ENCODE data around the gene DERL2.
"Not testable (repeated sequence)": the region's sequence is repeated elsewhere in the genome, so short reads cannot be mapped to it uniquely, and the experiment has no call there.

DERL2 gene

DNA sequence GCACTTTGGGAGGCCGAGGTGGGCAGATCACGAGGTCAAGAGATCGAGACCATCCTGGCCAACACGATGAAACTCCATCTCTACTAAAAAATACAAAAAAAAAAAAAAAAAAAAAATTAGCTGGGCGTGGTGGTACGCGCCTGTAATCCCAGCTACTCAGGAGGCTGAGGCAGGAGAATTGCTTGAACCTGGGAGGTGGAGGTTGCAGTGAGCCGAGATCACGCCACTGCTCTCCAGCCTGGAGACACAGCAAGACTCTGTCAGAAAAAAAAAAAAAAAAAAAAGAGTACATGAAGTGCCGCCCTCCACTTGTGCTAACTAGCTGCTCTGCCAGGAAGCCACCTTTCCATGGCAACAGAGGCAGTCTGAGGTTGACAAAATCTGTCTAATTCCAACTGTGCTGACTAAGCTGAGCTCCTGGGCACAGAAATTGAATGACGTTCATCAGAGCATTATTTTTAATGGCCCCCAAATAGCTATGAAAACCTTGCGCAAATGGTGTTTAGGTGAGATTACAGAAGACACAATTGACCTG is 50.1 kb downstream of the DERL2 start:
- not testable (repeated sequence) for DNase-seq

DNA sequence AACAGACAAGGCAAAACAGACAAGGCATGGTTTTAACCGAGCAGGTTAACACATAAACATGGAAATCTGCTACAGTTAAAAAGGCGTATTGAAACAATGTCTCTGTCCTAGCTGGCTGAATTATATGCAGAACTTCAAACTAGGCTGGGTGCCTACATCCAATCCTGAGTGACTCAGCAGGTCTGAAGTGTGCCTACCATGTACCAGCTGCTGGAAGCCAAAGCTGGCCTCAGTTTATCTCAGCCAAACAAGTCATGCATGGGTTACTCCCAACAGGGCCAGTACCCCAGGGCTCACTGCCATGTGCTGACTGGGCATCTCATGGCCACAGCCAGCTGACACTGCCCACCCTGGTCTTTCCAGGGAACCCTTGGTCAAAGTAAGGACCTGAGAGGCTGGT is 51.0 kb downstream of the DERL2 start:
- DNase-seq = no peak

DNA sequence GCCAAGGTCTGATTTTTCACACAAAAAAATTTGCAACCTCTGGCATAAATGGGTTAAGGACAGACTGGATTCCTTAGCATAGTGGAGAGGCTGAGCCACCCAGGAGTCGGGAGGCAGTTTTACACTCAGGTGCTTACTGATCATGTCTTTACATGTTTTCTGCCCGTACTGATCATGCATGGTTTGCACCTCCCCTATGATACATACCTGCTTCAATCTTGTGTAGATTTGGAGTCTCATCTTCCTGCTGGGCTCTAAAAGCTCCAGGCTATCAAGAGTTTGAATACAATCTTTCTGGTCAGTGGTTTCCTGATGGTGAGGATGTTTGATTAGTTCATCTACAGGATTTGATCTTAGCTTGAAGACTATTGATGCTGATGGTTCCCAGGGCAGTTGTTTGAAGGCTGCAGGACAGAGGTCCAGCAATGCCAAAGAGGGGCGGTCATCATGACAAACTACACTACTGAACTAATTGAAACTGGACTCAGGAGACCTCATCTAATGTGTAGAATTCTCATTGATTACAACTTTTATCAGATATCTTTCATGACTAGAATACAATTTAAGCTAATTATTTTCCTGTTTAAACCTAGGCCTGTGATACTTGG is 53.9 kb downstream of the DERL2 start:
- DNase-seq = no peak

DNA sequence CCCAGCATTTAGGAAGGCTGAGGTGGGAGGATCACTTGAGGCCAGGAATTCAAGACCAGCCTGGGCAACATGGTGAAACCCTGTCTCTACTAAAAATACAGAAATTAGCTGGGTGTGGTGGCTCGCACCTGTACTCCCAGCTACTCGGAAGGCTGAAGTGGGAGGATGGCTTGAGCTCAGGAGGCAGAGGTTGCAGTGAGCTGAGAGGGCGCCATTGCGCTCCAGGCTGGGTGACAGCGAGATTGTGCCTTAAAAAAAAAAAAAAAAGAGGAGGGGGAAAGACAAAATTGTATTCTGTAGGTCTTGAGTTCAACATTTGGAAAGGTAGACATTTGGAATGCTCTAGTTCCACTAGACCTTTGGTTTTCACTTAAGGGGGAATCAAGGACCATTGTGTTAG is 54.7 kb downstream of the DERL2 start:
- DNase-seq = peak in 1 of 2 donors; percentile 15

DNA sequence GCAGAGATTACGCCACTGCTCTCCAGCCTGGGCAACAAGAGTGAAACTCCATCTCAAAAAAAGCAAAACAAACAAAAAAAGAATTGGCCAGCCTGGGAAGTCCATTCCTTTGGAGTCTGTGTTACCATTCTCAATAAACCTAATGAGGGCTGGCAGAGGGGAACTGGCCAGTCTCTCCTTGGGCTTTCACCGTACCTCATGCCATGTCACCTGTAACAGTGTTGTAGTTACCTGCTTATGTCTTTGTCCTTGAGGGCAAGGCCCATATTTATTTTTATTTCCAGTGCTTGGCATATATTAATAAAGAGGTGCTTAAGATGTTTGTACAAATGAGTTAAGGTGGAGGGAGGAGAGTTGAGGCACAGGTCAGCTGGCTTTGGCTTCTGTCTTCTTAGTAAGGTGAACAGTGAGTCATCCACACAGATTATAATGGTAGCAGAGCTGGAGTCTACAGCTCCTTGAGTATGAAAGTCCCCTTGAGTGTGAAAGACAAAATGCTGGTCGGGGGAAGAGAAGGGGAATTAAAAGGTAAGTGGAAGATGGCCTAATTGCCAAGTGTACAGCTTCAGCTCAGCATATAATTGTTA is 55.5 kb downstream of the DERL2 start:
- no peak for DNase-seq

DNA sequence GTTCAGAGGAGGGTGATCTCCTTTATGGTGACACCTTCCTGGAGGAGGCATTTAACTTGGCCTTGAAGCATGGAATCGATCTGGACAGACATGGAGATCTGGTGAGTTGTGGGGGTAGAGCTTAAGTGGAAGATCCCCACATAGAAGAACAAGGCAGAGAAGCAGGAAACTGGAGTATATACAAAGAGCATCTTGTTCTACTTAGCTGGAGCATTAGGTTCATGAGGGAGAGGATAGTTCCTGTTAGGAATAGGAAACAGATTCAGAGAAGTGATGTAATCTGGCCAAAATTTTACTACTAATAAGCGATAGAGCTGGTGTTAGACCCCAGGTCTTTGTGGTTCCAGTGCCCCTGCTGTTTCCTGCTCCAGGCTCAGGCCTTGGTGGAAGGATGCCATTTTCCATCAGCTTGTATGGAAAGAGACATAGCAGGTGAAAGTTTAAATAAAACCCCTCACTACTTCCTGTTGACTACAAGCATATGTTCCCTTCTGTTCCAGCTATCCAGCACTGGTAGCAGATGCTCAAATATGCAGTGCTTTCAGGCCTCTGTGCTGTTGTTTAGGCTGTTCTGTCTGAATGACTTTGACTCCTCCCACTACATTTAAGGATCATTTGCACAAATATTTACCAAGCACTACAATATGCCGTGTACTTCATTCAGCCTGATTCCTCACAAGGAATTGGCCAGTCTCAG is 56.6 kb downstream of the DERL2 start:
- DNase-seq = no peak

DNA sequence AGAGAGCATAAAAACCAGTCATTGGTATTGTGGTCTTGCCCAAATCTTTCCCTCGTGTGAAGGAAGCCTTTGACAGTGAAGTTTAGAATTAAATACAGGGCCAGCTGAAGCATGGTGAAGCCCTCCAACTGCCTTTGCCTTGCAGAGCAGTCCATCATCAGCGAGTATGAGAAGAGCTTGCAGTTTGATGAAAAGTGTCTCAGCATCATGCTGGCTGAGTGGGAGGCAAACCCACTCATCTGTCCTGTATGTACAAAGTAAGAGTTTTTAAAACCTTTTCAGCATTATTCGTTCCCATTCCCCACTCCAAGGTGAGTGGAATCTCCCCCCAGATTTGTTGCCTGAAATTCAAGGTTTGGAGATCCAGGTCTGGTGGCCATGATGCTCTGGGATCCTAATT is 60.2 kb downstream of the DERL2 start:
- no peak for DNase-seq

DNA sequence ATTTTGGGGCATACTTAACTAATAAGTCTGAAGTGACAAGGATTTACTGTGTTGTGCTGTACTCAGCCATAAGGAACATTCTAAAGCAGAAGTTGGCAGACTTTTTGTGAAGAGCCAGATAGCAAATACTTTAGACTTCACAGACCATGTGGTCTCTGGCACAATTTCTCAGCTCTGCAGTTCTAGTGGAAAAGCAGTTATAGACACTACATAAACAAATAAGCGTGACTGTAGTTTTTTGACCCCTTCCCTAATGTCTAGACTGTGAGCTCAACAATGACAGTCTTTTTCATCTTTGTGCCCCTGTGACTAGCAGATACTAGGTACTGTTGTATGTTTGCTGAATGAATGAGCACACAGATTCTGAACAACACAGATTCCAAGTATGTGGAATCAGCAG is 61.1 kb downstream of the DERL2 start:
- DNase-seq = no peak

DNA sequence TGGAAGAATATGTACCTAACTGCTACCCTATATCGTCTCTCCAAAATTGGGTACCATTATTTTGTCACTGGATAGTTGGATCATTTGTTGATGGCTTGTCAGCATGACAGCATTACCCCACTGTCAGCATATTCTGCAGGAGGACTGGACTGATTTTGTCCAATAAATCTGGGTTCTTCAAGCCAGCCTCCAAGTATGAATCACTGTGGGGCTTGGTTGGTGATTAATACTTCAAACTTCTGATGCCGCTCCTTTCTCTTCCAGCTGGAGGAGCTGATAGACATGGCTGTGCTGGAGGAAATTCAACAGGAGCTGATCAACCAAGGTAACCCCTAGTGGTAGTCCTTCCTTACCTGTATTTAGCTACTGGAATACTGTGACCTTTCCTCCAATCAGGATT is 63.5 kb downstream of the DERL2 start:
- DNase-seq = no peak
